ELR (cell line): ENCODE results near the gene SERPINB8.
A peak's percentile ranks its signal among the peaks of the same experiment; 100 is the strongest.

Experiments used
- DNase-seq: peaks from one replicate; pipeline ENCODE4 v3.0.0-alpha.2; 2015; ENCODE audit warnings: low read depth

SERPINB8 gene

DNA sequence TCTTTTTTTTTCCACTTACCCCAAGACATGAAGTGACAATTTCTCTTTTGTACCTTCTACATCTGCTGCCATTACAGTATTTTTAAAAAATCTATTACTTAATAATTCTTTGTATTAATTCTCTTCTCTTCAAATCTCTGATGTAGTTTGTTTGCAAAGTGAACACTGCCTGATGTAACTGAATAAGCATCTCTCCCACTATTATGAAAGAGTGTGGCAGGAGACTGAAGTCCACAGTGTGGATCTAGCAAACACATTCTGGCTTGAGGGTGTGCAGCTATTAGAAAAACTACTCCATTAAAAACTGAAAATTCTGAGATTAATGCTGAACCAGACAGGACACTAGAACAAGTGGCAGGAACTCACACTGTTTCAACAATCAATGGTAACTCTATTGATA is 5.0 kb upstream of the SERPINB8 start:
- no peak for DNase-seq

DNA sequence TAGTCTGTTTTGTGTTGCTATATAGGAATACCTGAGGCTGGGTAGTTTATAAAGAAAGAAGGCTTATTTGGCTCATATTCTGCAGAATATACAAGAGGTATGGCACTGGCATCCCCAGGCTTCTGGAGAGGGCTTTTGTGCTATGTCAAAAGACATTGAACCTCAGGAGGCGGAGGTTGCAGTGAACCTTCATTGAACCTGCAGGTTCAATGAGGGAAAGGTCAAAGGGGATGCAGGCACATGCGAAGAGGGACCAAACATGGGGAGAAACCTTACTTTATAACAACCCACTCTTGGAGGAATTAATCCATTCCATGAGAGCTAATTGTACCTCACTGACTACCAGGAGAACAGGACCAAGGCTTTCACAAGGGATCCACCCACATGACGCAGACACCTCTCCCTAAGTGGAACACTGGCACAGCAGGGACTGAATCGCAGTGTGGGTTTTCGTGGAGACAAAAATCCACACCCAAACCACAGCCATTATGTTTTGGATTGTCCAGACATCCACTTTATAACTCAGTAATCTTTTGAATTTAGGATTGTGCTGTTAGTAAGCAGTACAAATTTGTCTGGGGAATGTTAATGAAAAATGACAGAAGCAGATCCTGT is 4.1 kb upstream of the SERPINB8 start:
- DNase-seq: no peak

DNA sequence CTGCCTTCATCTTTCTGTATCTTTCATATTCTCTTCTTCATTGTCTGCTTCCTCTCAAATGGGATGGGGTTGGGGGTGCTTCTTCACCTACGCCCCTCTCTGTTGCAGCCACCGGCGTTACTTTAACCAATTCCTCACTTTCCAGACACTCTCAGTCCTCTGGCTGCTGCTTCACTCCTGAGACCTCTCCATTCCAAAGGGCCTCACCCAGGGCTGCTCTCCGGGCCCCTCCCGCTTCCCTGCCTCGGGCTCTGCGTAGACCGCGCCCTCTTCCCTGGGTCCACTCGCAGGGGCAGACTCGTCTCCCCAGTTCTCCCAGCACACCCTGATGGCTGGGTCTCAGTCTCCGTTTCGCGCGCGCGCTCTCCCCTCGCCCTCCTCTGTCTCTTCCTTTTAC is 926 bp downstream of the SERPINB8 start:
- DNase-seq: peak; percentile 81

DNA sequence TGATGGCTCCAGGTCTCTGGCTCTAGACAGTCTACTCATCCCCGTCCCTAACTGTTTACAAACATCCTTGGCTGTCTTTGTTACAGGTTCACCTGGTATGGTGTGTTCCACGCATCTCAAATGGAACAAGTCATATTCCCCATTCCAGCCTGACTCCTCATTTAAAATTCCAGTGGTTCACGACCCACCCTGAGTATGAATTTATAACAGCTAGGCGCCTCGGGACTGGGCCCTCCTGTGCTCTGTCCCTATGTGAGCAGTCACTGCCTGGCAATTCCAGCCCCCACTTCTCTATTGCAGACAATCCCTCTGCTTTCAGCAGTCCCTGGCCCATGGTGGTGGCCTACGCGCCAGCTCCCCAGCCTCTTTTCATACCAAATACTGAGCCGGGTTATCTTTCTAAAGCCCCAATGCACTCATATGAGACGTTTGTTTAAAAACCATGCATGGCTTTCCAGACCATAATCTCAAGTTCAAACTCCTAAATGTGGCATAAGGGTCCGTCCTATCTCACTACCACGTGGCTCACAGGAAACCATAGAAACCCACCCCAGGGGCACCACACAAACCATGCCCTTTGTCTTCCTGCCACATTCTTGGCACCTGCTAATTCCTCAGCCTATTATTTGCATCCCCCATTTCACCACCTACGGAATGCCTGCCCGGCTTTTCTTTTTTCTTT is 1.6 kb downstream of the SERPINB8 start:
- peak; percentile 30 for DNase-seq

DNA sequence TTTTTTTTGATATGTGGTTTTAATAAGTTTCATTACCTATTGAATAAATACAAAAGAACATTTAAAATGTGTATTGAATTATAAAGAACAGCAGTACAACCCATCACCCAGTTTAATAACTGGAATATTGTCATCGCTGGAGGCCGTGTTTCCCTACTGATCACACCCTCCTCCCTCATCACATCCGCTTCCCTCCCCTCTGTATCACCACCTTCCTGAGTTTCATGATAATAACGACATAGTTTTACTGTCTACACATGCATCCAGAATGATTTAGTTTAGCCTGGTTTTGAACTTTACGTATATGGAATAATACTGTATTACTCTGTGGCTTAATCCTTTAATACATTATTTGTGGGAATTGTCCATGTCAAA is 2.1 kb downstream of the SERPINB8 start:
- no peak for DNase-seq

DNA sequence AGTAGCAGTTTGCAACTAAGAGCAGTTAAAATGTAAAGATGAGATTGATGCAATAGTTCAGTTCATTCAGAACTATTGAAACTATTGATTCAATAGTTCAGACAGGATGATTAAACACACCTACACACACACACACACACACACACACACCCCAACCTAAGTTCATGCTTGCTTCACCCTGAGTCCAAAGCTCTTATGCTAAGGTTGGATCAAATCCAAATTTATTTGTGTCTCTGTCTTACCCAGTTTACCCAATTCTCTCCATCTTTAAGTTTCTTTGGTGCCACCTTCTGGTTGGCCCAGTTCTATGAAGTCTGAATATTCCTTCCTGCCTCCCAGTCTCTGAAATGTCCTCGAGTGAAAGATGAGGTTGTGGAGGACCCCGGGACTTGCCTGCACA is 5.1 kb downstream of the SERPINB8 start:
- peak; percentile 70 for DNase-seq

DNA sequence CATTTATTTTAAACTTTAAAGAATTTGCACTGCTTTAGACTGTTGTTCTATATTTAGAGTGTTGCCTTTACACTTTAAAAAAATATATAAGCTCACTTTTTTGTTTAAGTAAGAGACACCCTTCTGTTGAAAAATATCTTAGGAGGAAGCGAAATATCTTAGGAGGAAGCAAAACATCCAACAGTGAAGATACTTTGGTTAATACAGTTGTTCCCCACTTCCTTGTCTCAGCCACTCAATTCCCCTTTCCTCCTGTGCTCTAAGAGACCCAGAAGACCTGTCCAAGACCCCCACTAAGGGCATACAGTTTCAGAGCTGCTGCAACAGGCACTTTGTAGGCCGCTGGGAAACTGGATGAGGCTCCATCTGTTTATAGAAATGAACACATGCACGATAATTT is 5.7 kb downstream of the SERPINB8 start:
- DNase-seq: no peak

DNA sequence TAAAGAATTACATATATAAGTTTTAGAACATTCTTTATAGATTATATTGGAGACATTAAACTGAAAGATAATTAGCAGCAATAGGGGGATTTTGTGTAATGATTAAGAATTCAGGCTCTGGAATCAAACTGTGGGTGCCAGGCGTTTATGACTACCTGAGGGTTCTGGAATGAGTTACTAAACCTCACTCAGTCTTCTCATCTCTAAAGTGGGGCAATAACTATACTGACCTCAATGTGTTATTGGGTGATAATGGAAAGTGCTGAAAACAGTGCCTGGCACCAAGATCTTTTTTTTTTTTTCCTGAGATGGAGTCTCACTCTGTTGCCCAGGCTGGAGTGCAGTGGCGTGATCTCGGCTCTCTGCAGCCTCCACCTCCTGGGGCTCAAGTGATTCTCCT is 7.2 kb downstream of the SERPINB8 start:
- DNase-seq: no peak

DNA sequence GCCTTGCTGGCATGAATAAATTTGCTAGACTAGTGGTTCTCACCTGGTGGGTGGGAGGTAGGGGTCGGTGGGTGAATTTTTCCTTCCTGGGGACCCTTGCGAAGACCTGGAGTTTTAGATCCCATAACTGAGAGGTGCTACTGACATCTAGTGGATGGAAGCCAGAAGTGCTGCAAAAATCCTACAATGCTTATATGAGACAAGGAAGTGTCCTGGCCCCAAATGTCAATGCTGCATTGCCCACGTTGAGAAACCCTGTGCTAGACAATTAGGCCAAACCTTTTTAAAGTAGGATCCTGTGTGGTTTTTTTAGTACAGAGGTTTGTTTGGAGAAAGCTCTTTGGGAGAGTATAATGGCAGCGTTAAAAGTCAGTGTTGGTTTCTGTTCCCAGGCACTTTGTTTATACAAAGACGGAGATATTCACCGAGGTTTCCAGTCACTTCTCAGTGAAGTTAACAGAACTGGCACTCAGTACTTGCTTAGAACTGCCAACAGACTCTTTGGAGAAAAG is 9.6 kb downstream of the SERPINB8 start:
- DNase-seq: peak; percentile 74

DNA sequence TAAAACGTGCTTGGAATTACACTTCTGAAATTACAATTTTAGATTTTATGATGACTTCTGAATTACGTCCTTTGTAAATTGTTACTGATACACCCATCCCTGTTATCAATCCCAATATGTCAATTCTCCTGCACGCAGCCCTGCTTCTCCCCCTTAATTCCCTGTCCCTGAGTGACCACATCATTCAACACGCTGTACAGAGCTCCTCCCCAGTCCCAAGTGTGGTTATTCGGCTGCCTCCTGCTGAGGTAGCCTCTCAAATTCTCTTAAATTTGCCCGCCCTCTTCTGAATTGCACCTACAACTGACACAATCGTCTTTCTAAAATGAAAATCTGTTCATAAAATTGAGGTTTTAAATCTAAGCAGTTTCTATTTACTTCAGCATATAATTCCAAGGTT is 10.1 kb downstream of the SERPINB8 start:
- no peak for DNase-seq

DNA sequence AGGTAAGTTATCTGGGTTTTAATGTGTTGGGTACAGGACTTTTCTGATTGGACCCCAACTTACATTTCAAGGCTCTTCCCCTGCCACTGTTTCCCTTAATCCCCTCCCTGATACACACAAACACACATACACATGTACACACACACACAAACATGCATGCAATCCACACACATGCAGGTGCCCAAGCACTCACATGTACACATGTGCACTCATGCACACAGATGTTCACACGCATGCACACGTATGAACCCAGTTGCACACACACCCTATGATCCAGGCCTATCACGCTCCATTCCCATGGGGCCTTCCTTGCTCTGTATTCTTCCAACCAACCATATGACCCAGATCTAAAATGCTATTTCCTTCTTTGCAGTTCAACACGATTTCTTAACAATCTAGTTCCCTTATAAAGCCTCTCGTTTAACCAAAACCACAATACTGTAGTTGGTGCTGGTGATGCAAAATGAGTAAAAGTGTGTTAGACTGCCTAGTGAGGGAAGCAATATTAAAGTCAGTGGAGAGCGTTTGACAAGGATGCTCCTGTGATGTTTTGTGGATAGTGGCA is 11.1 kb downstream of the SERPINB8 start:
- DNase-seq: no peak

DNA sequence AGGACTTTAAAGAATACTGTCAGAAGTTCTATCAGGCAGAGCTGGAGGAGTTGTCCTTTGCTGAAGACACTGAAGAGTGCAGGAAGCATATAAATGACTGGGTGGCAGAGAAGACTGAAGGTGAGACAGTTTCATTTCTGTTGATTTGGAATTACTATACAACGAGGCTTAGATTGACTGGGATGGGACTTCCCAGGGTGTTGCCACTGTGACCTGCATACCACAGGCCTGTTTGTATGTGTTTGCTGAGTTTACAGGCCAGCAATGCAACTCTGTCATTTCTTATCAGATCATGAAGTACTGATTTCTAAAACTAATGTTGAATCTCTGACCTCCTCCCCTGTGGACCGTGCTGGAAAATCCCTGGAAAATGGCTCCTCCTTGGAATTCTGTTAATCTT is 11.8 kb downstream of the SERPINB8 start:
- DNase-seq: no peak

DNA sequence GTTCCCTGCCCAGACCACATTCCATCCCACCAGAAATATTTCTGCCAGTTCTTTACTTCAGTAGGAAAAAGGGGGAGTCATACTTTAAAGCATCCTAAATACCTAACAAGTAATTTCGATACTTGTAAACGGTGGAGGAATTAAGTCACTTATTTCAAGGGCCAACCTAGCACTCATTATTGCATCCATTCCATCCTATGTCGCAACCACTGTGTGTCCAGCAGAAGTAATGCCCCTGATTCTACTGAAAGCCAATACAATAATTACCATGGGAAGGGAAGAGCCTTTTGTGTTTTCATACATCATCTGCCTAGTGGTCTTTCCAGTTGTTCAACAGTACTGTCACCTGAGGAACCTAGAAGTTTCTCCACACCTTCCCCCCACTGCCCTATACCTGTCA is 12.5 kb downstream of the SERPINB8 start:
- DNase-seq: no peak

DNA sequence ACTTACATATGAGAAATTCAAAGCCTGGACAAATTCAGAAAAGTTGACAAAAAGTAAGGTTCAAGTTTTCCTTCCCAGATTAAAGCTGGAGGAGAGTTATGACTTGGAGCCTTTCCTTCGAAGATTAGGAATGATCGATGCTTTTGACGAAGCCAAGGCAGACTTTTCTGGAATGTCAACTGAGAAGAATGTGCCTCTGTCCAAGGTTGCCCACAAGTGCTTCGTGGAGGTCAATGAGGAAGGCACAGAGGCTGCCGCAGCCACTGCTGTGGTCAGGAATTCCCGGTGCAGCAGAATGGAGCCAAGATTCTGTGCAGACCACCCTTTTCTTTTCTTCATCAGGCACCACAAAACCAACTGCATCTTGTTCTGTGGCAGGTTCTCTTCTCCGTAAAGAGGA is 17.0 kb downstream of the SERPINB8 start:
- no peak for DNase-seq

DNA sequence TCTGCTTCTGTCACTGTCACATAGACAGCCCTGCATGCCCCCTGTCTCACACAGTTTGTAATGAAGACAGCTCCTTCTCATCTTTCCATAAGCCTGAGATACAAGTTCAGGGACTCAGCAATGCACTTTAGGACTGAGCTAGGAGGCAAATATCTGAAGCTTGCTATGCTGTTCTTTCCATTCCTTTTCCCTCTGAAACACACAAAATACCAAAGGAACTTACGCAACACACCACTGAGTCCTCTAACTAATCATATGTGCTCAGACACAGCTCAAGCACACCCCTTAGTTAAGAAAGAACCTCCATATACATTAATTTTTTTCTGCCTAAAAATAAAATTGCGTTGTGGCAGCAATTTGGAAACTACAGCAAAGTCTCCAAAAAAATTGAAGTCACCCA is 17.9 kb downstream of the SERPINB8 start:
- DNase-seq: no peak

DNA sequence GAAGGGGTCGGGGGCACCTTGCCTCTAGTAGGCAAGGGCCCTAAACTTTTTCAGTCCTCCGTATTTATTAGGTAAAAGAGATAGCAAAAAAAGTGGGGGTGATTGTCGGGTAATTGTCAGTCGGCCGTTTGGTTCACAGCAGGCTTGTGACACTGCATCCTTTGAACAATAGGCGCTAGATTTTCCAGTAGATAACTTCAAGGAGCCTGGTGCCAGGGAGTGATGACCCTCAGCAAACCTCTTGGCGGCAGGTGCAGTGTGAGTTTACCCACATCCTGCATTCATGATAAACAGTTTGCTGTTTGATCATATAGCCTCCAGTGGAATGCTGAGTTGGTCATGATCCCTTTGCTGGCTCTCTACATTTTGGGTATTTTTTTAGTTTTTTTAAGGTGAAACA is 22.9 kb downstream of the SERPINB8 start:
- no peak for DNase-seq

DNA sequence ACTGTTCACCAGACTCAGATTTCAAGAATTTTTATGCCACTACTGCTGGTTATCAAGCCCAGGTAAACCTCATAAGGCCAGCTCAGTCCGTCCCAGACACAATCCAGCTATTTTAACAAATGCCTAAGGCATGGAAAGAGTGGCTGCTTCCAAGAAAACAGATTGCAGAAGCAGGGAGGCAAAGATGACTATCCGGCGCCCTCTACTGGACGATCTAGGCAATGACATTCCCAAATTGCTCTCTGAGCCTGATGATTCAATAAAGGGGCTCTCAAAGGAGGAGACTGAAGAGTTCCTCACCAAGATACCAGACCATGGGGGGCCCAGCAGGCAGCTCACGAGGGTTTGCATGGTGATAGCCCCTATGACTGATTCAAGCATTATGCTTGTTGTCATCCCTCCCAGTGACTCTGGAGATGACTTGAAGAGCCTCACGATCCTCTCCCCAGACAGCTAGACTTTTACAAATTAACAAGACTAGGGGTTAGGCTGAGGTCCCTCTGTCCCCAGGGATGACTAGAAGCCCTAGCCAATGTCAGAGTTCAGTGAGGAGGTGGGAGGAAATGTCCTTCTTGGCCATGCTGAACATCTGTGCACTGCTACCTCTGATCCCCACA is 25.0 kb downstream of the SERPINB8 start:
- peak; percentile 73 for DNase-seq

DNA sequence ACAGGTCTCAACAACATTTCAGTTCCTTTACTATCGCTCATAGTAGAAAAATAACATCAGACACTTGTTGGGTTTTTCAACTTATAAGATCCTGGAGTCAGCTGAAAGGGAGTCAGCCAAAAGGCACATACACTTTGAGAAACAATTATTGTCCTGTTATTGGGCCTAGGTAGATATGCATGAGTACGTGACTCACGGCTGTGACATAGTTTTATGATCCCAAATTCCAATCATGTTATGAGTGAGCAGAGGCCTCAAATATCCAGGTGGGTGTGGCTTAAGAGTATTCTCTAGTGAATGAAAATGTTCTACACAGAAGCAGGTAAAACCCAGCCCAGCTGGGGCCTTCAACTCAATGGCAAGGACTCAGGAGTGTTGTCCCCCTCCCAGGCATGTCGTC is 27.2 kb downstream of the SERPINB8 start:
- DNase-seq: peak; percentile 58

DNA sequence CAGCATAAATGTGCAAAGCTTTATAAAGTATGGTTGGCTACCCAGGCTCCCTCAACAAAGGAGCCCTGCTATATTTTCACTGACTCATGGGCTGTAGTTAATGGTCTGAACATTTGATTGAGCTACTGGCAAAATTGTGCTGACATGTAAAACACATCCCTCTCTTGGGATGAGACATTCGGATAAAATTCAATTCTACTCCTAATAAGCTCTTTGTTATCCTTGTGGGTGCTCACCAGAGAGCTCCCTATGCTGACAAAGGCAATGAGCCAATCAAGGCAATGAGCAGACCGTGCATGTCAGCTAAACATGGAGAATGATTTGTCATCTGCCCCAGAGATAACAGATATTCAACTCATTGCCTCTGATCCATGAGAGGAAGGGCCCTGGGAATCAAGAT is 27.7 kb downstream of the SERPINB8 start:
- DNase-seq: peak; percentile 19

DNA sequence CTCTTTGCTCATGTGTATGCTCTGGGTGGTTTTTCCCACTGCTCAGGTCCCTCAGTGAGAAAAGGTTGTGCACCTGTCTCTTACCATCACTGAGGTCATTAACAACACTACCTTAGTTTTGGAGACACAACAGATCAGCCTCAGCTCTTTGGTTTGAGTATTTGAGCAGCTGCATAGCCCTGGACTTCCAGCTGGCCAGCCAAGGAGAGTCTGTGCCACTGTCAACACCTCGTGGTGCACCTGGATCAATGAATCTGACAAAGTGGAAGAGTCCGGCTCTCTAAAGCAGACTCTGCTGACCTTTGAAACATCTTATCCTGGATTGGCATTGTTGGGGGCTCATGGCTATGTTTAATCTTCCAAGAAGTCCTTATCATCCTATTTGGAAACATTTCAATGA is 30.0 kb downstream of the SERPINB8 start:
- no peak for DNase-seq

DNA sequence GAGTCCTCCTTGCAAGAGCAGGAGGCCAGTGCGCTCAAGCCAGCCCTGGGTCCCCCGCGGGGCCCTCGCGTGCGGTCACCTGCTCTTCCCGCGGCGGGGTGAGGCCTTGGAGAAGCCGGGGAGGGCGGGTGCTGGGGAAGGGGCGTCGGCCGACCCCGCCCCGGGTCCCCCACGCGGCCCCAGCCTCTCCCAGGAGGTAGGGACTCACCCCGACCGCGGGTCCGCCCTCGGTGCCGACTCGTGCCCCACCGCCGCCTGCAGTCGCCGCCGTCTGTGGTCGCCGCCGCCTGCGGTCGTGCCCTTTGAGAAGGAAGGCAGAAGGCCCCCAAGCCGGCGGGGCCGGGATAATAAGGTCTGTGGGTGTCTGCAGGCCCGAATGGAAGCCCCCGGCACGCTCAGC is 32.7 kb downstream of the SERPINB8 start:
- DNase-seq: no peak

DNA sequence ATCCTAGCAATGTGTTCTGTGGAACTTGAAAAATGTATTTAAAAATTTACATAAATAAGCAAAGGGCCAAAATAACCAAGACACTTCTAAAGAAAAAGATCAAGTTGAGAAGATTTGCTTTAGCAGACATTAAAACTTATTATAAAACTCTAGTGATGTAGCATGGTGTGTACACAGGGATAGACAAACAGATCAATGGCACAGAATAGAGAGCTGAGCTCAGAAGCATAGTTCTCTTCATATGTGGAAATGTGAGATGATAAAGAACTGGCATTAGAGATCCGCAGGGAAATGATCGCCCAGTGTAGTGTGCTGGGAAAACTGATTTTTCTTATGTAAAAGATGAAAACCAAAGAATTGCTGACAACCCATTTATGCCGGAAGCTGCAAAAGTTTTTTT is 39.4 kb downstream of the SERPINB8 start:
- DNase-seq: no peak

DNA sequence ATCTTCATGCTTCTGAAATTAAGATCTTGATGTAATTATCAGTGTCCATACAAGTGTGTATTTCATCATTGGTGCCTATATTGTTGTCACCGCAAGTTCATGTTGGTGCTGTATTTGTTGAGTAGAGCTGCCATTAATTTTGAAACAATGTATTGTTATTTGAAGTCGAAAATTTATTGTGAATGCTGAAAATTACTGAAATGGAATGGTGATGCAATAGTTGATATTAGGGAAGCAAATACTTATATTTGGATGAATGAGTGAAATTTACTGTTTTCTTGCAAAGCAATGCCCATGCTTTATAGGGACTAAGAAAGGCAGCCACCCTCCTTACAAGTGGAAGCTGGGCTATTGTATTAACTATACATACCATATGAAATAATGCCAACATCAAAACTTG is 41.6 kb downstream of the SERPINB8 start:
- DNase-seq: no peak
